ENCODE data around the gene ANAPC5.

The ANAPC5 gene

DNA sequence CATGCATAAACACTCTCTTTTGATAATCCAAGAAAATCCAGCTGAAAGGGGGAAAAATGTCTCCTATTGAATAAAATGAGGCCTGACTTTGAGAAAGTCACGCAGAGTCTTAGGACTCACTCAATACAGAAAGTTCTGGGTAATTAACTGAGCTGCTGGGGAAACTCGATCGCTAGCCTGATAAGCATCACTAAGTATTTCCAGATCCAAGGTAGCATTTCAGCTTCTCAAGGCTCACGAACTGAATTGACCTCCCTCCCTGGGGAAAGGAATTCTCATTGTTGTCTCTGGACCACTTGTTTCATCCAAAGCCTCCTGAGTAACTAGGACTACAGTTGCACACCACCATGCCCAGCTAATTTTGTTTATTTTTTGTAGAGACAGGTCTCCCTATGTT lies 13.8 kb upstream of the ANAPC5 start:
- DNase-seq: no peak

- DNase-seq: no peak
Observed at GRCh38 chr12:121365416-121366062, 13.3 kb upstream of the ANAPC5 start.

DNA sequence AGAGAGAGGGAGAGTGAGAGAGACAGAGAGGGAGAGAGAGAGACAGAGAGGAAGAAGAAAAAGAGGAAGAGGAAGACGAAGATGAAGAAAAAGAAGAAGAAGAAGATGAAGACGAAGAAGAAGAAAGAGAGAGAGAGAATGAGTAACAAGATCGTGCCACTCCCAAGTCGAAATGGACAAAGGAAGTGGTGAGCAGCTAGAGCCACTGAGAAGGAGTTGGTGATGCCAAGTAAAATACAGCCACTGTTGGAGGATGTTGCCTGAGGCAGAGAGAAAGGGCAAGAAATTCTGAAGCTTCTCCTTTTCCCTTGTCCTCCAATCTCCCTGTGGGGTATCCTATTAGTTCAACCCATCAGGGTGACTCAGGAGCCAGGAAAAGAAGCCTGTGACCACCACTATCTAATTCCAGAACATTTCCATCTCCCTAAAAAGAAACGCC lies 12.5 kb upstream of the ANAPC5 start:
- DNase-seq: no peak

DNA sequence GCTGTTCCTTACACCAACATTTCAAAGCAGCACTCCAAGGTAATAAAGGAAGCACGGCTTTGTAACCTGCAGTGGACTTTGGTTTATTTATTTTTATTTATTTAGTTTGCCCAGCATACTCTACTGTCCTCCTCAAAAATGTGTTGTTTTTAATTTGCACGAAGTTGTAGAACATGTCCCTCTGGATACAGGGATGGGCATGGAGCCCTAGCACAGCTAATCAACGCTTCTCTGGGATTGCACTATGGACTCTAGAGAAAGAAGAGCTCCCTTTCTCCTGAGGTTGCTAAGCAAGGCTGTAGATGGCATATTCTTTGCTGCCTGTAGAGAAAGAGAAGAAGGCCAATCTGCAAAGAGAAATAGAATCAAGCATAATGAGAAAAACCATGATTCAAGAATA lies 5.9 kb upstream of the ANAPC5 start:
- DNase-seq: no peak

DNA sequence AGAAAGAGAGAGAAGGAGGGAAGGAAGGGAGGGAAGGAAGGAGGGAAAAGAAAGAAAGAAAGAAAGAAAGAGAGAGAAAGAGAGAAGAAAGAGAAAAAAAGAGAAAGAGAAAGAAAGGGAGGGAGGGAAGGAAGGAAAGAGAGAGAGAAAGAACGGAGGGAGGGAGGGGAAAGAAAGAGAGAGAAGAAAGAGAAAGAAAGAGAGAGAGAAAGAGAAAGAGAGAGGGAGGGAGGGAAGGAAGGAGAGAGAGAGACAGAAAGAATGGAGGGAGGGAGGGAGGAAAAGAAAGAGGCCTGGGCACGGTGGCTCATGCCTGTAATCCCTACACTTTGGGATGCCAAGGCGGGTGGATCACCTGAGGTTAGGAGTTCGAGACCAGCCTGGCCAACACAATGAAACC lies 5.1 kb upstream of the ANAPC5 start:
- DNase-seq: no peak

DNA sequence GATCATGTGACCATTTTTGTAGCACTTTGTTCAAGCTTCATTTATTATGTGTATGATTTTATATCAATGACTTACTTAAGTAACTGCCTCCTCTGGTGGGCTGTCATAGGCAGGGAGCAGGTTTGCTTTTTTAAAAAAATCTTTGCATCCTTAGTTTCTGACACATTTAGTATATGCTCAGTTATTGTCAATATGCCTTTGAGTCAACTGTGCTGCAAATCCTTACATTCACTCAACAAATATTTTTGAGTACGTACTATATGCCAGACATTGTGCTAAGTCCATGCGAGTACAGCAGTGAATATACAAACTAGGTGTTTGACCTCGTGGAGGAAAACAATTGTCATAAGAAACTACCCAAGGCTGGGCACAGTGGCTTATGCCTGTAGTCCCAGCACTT lies 4.4 kb upstream of the ANAPC5 start:
- no peak for DNase-seq

DNA sequence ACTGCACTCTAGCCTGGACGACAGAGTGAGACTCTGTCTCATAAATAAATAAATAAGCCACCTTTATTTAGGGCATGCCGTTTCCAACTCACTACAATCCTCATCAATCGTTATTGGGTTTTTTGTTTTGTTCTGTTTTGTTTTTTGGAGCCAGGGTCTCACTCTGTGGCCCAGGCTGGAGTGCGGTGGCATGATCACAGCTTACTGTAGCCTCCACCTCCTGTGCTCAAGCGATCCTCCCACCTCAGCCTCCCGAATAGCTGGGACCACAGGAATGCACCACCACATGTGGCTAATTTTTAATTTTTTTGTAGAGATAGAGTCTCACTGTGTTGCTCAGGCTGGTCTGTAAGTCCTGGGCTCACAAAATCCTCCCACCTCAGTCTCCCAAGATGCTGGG lies 3.6 kb upstream of the ANAPC5 start:
- DNase-seq: no peak

DNA sequence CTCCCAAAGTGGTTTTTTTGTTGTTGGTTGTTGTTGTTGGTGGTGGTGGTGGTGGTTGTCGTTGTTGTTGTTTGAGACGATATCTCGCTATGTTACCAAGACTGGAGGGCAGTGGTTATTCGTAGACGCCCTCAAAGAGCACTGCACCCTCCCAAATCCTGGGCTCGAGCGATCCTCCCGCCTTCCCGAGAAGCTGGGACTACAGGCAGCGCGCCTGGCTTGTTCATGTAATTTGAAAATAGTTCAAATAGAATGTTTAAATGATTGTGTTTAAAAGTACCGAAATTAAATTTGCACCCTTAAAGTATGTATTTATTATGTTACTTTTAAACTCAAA lies 439 bp upstream of the ANAPC5 start:
- no peak for DNase-seq

DNA sequence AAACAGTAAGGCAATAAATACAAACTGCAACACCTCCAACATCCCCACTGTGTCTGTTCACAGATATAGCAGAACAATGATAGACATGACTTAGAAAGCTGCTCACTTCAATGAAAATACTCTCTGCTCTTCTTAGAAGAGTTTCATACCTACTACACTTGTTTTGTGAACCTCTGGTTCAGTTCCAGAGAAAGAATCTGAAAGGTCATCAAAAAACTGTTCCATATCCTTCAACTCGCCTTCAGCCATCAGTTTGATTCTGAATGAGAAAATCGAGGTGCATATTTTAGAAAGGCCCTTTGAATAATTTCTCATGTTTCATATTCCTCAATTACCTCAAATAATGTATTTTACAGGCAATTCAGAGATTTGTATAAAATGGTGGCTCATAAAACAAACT lies 5.5 kb downstream of the ANAPC5 start:
- DNase-seq: no peak

DNA sequence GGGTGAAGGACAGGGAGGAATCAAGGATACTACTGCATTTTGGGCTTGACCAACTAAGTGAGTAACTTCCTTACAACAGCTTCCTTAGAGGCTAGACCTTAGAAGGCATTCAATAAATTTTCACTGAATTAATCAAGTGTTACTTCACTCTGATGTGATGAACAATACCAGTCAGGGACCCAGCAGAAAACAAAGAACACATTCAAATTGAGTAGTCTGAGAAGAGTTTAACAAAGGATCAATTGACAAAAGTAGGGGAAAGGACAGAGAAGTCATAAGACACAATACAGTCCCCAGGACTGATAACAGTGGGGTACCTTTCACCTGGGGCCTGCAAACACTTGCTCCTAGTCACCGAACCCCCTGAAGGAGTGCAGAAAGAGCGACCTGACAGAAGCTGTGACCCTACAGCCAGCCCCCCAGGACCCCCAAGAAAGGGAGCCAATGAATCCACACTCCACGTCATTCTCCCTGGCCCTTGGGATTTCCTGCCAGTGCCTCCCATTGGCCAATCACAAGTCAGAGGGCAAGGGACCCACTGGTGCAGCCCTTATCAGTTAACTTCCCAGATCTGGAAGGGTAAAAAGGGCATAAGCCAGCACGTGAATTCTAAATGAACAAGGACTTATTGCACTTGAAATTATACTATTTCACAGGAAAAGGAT lies 6.9 kb downstream of the ANAPC5 start:
- DNase-seq: no peak

- DNase-seq: no peak
Observed at GRCh38 chr12:121344506-121344905, 7.7 kb downstream of the ANAPC5 start.

- no peak for DNase-seq
Observed at GRCh38 chr12:121337416-121337815, 14.8 kb downstream of the ANAPC5 start.

- DNase-seq: peak; percentile 66
Observed at GRCh38 chr12:121334513-121335343, 17.5 kb downstream of the ANAPC5 start.

- no peak for DNase-seq
Observed at GRCh38 chr12:121333747-121334146, 18.5 kb downstream of the ANAPC5 start.

- no peak for DNase-seq
Observed at GRCh38 chr12:121331248-121331647, 21.0 kb downstream of the ANAPC5 start.

GRCh38 chr12:121330692-121331091 lies 21.5 kb downstream of the ANAPC5 start:
- no peak for DNase-seq

DNA sequence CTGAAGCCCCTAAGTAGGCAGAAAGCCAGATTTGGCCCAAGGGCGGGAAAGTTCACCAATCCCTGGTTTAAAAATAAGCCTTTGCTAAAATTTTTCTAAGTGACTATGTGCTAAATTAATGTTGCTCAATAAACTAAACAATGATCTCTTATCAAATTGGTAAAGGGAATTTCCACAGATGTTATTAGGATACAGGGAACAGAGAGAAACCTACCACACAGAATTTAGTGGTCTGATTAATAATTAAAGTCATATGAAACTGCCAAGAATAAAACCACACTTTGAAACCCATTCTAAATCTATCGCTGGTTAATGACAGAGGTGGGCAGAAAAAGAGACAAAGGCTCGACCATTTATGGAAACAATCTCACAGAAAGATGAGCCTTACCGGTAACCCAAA lies 22.0 kb downstream of the ANAPC5 start:
- DNase-seq: no peak

- DNase-seq: no peak
Observed at GRCh38 chr12:121328620-121329019, 23.6 kb downstream of the ANAPC5 start.

- no peak for DNase-seq
Observed at GRCh38 chr12:121326996-121327674, 25.1 kb downstream of the ANAPC5 start.

DNA sequence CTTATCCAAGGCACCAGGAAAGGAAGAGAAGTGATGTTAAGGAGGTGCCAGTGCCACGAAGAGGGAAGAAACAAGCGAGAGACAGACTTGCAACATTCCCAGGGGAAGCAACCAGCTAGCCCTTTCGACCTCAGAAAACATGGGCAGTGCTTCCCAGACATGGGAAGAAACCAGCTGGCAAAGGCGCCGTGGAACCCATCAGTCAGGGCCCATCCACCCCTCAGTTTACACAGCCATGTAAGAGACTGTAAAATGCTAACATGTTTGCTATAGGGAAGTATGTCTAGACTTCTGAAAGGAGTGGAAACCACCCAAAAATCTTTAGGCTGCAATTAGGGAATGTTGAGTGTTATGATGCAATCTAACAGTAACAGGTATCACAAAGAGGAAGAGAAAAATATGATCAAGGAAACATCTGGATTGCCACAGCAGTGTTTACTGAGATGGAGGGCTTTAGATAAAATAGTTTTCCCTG lies 26.3 kb downstream of the ANAPC5 start:
- no peak for DNase-seq

DNA sequence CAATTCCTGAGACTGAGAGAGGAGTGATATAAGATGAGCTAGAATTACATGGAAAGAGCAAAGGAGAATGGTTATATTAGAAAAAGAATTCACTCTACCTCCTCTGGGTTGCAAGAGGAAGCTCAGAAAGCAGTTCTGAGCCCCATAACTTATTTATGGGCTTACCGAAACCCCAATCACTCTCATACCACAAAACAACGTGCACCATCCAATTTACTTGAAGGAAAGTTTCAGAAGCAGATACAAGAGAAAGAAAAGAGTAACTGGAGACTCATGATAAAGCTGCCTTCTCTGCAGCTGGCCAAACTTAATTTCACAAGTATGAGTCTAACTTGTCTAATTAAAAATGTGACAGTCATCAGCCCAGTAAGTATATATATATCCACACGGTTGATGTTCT lies 28.3 kb downstream of the ANAPC5 start:
- no peak for DNase-seq

DNA sequence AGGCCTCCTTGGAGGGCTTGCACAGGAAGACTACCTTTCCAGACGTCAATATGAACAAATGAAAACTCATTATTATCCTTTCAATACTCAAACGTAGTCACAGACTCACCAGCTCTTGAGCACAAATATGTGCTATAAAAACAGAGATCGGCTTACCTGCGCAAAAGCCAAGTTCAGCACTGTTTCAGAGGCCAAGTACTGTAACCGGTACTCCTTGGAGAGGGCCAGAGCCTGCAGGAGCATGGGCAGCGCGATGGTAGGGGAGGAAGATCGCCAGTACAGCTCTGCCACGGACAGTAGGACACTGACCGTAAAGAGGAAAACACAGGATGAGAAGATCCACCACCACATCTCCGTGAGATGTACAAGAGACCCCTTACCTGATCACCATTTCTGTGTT lies 34.1 kb downstream of the ANAPC5 start:
- DNase-seq: no peak

GRCh38 chr12:121314431-121314830 lies 37.8 kb downstream of the ANAPC5 start:
- no peak for DNase-seq
